SK-N-MC (cell line): ENCODE results near the gene PCGF6.
A peak's percentile ranks its signal among the peaks of the same experiment; 100 is the strongest.

Source experiments
- EZH2 ChIP-seq: fragments of 200-600 bp; sonication (generic); IDR thresholded peaks from one replicate; pipeline ENCODE4 v1.6.1; 2017; ENCODE audit warnings: antibody characterized with exemption
- FOXP2 ChIP-seq: optimal IDR thresholded peaks from 2 replicates; pipeline ENCODE3; 2011; ENCODE audit warnings: mild to moderate bottlenecking, moderate library complexity; ENCODE audit not compliant: insufficient read depth; ENCODE audit errors: extremely low read length, control extremely low read depth
- POLR2AphosphoS5 ChIP-seq: IDR thresholded peaks from 2 replicates; pipeline ENCODE4 v1.6.1; 2012; ENCODE audit warnings: mild to moderate bottlenecking, low read depth, low read length, borderline replicate concordance

DNA sequence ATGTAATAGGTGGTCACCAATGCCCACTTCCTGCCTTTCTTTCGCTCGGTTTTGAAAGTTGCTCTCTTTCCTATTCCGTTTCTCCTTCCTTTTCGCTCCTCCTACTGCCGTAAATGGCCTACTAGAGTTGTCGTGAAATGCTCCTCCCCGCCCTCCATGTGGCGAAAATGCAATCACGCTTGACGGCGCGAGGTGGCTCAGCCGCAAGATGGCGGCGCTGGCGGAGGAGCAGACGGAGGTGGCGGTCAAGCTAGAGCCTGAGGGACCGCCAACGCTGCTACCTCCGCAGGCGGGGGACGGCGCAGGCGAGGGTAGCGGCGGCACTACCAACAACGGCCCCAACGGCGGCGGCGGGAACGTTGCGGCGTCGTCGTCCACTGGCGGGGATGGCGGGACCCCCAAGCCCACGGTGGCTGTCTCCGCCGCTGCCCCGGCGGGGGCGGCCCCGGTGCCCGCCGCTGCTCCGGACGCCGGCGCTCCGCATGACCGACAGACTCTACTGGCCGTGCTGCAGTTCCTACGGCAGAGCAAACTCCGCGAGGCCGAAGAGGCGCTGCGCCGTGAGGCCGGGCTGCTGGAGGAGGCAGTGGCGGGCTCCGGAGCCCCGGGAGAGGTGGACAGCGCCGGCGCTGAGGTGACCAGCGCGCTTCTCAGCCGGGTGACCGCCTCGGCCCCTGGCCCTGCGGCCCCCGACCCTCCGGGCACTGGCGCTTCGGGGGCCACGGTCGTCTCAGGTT lies 17.0 kb upstream of the PCGF6 start, which contains the start of gene TAF5:
- TF ChIP-seq POLR2AphosphoS5, result peak; percentile 90; the same call in 1 of the 2 replicates
- no peak for TF ChIP-seq EZH2
- TF ChIP-seq FOXP2, result no peak
